ENCODE data around the gene SLCO4A1. TPM values are rescaled to one million over a fixed set of nuclear protein-coding genes. Genes with fewer than 3 reads are reported as not detected.
A peak's percentile ranks its signal among the peaks of the same experiment; 100 is the strongest.

The SLCO4A1 gene
- total RNA-seq, 4 donors from 2014 or later: 26.1 to 67.4 (median 55.6) TPM

GRCh38 chr20:62602550-62602949, 39.8 kb upstream of the SLCO4A1 start:
- no peak for TF ChIP-seq CTCF (IDR thresholded peaks at IDR 0.05)
- no peak for DNase-seq (ENCODE audit: low spot score)
- no peak for ATAC-seq (ENCODE audit: low FRiP score)

GRCh38 chr20:62603021-62603906, 39.0 kb upstream of the SLCO4A1 start:
- peak; percentile 48 for DNase-seq (ENCODE audit: low spot score)
- TF ChIP-seq CTCF (IDR thresholded peaks at IDR 0.05): no peak
- peak; percentile 52 for ATAC-seq (ENCODE audit: low FRiP score)

GRCh38 chr20:62603907-62604785, 38.2 kb upstream of the SLCO4A1 start:
- no peak for ATAC-seq (ENCODE audit: low FRiP score)
- no peak for DNase-seq (ENCODE audit: low spot score)
- TF ChIP-seq CTCF (IDR thresholded peaks at IDR 0.05): no peak

- DNase-seq (ENCODE audit: low spot score): no peak
- ATAC-seq (ENCODE audit: low FRiP score): no peak
- TF ChIP-seq CTCF (IDR thresholded peaks at IDR 0.05): no peak
Measured at GRCh38 chr20:62604796-62605195, 37.5 kb upstream of the SLCO4A1 start.

DNA sequence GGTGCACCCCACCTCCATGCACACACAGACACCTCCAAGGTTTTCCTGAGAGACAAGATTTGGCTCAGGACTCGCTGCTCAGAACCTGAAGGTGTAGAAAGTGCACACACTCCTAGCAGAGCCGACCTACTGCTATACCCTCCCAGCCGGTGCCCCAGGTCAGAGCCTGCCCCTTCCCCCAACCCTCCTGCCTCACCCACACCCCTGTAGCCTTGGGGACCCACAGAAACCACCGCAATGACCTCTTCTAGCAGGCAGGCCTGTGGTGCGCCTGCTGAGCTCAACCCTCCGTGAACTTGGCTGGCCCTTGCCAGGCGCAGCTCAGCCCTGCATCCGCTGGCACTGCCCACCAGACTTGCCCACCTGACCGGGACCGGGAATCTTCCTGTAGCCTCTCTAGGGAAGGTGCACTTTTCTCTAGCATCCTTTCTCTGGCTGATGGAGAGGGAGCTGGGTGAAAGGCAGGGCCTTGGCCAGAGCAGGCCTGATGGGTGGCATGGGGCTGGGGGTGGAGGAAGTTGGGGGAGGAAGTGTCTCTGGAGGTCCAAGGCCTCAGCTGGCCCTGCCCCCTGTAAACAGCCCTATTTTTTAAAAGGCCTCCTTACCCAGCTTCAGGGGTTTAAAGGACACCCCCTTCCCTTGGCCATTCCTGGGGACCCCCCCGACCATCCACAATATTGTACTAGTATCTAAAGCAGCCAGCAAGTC, 36.9 kb upstream of the SLCO4A1 start:
- no peak for TF ChIP-seq CTCF (IDR thresholded peaks at IDR 0.05)
- DNase-seq (ENCODE audit: low spot score): no peak
- ATAC-seq (ENCODE audit: low FRiP score): no peak

DNA sequence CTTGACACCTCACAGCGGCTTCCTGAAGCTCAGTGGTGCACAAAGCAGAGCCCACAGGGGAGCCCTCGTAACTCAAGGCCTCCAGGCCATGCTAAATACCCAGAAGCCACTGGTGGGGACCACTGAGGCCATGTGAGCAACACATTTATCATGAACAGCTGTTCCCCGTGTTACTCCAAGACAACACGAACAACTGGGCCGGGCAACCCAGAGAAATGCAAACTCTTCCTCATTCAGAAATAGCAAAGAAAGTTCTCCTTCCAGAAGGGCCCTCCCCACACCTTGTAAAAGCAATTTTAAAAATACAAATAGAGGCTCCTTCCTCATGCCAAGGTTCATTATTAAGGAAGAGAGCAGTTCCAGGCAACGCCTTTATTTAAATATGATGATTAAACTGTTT, 36.3 kb upstream of the SLCO4A1 start:
- ATAC-seq (ENCODE audit: low FRiP score) (no peak), DNase-seq (ENCODE audit: low spot score) (no peak)
- TF ChIP-seq CTCF (IDR thresholded peaks at IDR 0.05): no peak

All from omental fat pad (tissue), 4 donors.